Kidney glomerular epithelial cell (primary cell): ENCODE data around the gene ZNF804B.
A peak's percentile ranks its signal among the peaks of the same experiment; 100 is the strongest.

ENCODE experiments used
- DNase-seq: peaks from one replicate; lab custom pipeline; 2025; lab: John Stamatoyannopoulos, UW

The ZNF804B gene

DNA sequence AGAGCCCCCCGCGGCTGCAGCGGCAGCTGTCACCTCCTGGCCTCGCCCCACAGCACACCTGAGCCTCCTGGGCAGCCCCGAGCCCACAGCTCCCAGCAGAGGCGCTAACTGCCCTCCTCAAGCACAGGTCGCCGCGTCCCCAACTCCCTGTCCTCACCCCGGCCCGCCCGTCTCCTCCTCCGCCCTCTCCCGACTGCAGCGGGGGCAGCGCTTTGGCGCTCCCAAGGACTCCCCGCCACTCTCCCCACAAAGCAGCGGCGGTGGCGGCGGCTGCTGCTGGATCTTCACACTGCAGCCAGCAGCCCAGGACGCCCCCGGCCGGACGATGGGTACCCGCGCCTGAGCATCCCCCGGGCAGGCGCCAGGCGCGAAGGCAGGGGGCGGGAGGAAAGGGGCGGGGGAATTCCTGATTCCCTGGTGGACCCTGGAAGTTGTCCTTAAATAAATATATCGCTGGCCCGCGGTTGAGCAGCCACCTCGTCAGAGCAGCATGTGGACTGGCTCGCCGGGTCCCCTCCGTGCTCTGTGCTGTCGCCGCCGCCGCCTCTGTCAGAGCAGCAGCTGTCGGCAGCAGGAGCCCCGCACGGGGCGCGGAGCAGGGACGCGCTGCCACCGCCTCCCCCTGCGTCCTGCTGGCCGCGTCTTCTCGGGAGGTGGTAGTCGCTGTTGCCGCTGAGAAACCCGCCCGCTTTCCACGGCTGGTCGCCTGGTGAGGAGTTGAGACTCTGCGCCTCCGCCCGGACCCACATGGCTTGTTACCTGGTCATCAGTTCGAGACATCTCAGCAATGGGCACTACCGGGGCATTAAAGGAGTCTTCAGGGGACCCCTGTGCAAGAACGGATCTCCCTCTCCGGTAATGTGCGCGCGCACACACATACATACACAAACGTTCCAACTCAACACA is at the start of gene ZNF804B:
TSS of gene ZNF804B (plus strand) at position 471 of the 906 bp plus-strand sequence. CDS start at position 748, 277 bp downstream.
- DNase-seq = no peak

DNA sequence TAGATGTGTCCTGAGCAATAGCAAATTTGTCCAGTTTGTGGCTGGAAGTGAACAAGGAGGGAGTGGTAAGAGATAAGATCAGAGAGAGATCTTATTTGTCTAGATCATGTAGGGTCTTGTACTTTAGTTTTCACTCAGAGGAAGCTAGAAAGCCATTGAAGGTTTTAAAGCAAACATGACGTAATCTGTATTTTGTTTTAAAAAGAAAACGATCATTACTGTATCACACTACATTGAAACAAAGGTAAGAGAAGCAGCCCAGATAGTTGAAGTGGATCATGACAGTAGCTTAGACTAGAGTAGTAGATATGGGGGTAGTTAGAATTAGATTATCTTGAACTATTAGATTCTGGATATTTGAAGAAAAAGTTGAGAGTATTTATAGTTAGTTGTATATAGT is 23.6 kb upstream of the ZNF804B start:
- no peak for DNase-seq

DNA sequence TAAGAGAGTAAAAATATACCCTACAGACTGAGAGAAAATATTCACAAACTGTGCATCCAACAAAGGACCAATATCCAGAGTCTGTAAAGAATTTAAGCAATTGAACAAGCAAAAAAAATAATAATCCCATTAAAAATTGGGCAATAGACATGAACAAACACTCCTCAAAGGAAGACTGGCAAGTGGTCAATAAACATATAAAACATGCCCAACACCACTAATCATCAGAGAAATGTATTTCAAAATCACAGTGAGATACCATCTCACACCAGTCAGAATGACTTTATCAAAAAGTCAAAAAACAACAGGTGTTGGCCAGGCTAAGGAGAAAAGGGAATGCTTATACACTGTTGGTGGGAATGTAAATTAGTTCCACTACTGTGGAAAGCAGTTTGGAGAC is 21.9 kb upstream of the ZNF804B start:
- no peak for DNase-seq

DNA sequence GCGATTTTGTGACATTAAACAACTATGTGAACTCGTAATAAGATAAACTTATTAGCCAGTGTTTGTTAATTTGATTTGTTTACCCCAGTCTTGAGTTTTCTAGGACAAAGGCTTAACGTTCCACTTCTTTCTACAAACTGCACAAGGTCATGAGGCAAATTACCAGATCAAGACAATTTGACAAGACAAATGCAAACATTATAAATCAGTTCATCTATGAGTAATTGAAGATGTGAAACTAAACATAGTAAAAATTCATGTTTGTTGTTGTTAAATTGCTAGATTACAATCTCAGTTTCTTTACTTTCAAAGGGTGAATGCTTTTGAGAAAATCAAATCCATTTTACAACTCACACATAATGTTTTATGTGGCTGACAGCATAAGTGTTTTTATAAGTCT is 13.4 kb upstream of the ZNF804B start:
- DNase-seq = no peak

DNA sequence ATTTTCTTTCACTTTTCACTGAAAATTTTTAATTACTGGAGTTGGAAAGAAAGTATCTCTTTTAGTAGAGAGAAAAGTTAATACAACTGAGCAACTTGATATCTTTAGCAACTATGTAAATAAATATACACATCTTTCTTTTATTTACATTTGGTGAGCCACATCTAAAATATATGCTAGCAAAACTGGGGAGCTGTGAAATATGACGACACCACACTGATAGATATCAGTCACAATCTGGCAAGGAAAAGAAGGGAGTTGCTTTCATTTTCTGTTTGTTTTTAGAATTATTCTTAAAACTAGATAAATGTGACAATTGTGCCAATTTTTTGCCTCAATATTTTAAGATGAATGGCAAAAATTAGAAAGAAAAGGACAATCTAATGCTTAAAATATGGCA is 2.7 kb upstream of the ZNF804B start:
- no peak for DNase-seq

GRCh38 chr7:88757371-88757770 is 2.1 kb upstream of the ZNF804B start:
- no peak for DNase-seq

DNA sequence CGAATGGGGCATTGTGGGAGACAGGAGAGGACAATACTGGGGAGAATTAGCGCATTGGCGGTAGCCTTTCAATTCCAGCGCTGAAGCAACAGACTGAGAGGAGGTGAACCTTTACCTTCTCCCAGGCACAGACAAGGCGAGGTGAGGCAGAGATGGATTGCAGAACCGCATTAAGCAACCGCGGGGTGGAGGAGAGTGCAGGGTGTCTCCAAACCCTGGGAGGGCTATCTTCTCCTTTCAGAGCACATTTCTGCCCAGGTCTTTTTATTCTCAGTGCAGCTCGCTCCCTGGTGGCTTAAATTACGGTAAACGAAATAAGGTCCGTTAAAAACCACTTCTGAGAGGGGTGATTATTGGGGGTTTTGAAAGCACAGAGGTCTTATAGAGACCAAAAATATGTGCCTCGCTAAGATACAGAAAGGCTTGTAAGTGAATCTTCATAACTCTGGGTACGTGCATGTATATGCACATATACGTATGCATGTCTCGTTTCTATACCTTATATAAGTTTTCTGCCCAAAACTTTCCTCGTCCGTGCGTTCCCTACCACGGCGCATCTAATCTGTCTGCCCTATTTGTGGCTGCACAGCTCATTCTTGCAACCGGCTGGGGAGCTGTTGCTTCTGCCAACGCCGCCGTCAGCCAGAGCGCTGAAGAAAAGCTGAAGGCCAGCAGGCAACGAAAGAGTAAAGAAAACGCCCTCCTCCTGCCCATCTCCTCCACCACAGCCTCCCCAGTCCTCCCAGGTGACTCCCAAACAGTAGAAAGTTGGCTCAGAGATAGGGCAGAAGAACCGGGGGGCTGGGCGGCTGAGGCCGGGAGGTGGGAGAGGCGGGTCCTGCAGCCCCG is 895 bp upstream of the ZNF804B start:
- no peak for DNase-seq

GRCh38 chr7:88760136-88760515 is 626 bp downstream of the ZNF804B start:
- DNase-seq = no peak

DNA sequence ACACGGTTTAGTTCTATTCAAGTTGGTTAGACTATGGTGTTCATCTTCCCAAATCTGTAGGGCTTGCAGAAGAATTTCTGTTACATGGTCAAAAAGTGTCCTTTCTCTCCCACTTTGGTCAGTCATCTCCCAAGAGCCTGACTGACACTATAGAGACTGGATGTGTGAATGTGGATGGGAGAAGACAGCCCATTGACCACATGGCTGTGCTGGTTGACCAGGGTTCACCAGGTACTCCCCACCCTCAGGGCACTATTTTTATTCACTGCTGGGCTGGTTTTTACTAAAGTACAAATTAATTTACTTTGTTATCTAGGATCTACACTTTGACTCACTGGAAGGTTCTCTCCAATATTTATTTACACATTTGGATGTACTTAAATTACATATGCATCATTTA is 2.3 kb downstream of the ZNF804B start:
- DNase-seq = no peak

DNA sequence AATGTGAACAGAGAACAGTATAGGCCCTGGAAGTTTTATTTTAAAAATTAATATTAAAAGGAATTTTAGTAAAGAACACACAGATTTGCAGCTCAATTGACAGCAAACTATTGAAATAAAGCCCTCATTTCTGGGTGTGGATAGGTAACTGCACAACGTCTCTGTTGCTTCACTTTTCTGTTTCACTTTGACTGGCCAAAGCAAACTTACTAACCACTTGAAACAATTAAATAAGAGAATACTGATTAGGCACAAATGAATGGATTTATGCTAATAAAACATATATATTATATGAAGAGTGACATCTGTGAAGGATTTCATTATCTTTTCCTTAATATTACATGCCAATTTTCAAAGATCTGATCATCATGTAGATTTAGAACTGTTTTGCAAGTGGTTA is 11.9 kb downstream of the ZNF804B start:
- DNase-seq = no peak

DNA sequence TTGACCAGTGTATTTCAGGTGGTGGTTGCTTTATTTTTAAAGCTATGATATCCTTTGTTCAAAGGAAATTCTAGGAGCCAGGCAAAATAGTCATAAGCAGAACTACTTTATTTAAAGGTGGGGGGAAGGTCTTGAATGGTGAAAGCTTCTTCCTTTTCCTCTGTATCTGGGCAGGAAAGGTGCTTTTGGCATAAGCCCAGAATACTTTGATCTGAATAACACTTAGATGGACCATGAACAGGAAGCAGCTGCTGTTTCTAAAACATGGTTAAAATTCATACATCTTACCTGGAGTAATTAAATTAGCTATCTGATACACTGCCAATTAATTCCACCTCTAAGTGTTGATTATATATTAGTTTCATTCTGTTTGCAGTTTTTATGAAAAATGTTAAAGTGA is 13.3 kb downstream of the ZNF804B start:
- no peak for DNase-seq

- no peak for DNase-seq
Measured at GRCh38 chr7:88775838-88776237, 16.3 kb downstream of the ZNF804B start.

GRCh38 chr7:88787777-88788176 is 28.3 kb downstream of the ZNF804B start:
- DNase-seq = no peak

GRCh38 chr7:88789480-88790064 is 30.1 kb downstream of the ZNF804B start:
- DNase-seq = peak; percentile 38

DNA sequence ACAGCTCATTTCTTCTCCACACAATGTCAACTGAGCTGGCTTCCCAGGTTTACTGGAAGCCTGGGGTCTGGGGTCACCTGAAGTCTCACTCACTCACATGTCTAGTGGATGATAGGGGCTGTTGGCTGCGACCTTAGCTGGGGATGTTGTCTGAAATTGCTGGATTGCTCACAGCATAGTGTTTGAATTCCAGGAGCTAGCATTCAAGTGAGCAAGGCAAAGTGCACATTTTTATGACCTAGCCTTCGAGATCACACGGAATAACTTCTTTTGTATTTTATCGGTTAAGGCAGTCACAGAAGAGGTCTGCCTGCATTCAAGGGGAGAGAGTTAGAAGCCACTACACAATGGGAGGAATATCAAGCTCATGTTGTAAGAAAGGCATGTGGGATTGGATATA is 32.4 kb downstream of the ZNF804B start:
- DNase-seq = no peak

DNA sequence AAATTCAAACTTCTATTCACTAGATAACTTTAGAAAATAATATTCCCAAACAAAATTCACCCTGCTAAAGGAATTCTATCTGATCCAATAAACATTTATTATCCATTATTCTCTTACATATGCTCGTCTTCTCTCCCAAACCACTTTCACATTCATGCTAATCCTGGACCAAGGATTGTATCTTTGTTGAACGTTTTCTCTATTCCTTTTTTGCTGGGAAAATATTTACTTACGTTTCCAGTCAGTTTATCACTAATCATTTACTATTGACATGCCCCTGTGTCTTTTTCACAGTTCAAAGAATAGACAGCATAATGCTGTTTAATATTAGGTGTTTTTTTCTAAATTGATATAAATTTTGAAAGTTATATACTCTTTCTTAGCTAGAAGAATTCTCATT is 32.9 kb downstream of the ZNF804B start:
- no peak for DNase-seq

GRCh38 chr7:88795553-88795952 is 36.1 kb downstream of the ZNF804B start, which contains the start of gene TEX47:
TEX47 (minus strand) TSS chr7:88795737; CDS start chr7:88794942, 795 bp downstream.
- DNase-seq = no peak

DNA sequence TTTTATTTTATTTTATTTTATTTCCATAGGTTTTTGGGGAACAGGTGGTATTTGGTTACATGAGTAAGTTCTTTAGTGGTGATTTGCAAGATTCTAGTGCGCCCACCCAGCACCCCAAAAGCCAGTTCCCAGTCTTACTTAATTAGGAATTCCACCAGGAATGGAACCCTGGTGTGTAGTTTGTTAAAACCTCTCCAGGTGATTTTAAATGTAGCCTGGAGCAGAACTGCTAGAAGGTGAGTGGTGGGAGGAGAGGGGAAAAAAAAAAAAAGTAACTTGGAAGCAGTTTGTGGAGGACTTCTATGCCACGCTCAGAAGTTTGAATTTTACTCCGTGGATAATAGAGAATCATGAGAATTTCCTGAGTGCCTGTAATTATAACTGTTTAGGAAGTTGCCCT is 41.5 kb downstream of the ZNF804B start:
- DNase-seq = no peak

- no peak for DNase-seq
Measured at GRCh38 chr7:88806280-88807037, 47.0 kb downstream of the ZNF804B start.

DNA sequence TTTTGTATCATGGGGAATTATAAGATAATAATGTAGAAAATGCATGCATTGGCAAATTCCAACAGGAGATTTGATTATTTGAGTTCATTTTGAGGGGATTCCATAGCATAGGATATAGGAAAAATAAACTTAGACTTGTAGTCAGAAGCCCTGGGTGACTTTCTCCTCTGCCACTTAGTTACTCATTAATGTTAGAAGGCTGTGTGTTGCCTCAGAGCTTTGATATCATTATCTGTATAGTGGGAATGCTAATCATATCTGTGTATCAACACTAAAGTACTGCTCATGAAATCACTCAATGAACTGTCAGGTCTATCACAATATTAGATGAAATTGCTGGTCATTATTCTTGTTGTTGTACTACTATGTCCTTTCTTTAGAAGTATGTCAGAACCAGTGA is 59.1 kb downstream of the ZNF804B start:
- DNase-seq = no peak

DNA sequence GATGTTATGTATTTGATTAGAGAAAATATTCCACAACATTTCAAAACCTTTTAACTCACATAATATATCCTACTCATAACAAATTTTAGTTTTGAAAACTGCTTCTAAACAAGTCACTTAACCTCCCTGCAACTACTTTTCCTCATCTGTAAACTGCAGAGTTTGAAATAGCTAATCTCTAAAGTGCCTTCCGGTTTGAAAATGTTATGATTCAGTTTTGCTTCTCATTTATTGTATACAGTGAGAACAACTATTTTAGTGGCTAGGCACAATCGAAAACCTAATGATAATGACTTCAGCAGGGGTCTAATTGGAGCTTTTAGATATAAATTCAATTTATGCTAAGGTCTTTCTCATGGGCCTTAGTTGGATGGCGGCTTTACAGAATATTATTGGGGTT is 66.7 kb downstream of the ZNF804B start:
- DNase-seq = no peak
